NOMO-1 treated with dmso at 0.1 percent for 144 hours (cell line): ENCODE data around the gene BRD4.

Experiments
- DNase-seq: peaks from one replicate; lab custom pipeline; 2025; ENCODE audit not compliant: unreplicated experiment; lab: John Stamatoyannopoulos, UW

Gene BRD4

GRCh38 chr19:15234431-15235130 is 97.8 kb downstream of the BRD4 start:
- DNase-seq, result no peak

- no peak for DNase-seq
These were observed 101.1 kb downstream of the BRD4 start for GRCh38 chr19:15231271-15231670.

GRCh38 chr19:15227261-15227660 is 105.1 kb downstream of the BRD4 start:
- no peak for DNase-seq

GRCh38 chr19:15225760-15226159 is 106.6 kb downstream of the BRD4 start:
- no peak for DNase-seq

- no peak for DNase-seq
These were observed 108.5 kb downstream of the BRD4 start for GRCh38 chr19:15223649-15224361.

- DNase-seq, result peak; percentile 83
These were observed 109.3 kb downstream of the BRD4 start for GRCh38 chr19:15222738-15223648.

GRCh38 chr19:15220833-15221232 is 111.5 kb downstream of the BRD4 start:
- no peak for DNase-seq

GRCh38 chr19:15218501-15218900 is 113.8 kb downstream of the BRD4 start:
- no peak for DNase-seq

GRCh38 chr19:15216363-15216762 is 116.0 kb downstream of the BRD4 start:
- DNase-seq, result no peak

- DNase-seq, result no peak
These were observed 118.5 kb downstream of the BRD4 start for GRCh38 chr19:15213715-15214381.

GRCh38 chr19:15212711-15213110 is 119.6 kb downstream of the BRD4 start:
- DNase-seq, result no peak

GRCh38 chr19:15210323-15210781 is 122.0 kb downstream of the BRD4 start:
- peak; percentile 90 for DNase-seq

- DNase-seq, result no peak
These were observed 130.8 kb downstream of the BRD4 start for GRCh38 chr19:15201374-15202023.

- DNase-seq, result no peak
These were observed 131.6 kb downstream of the BRD4 start, which contains the start of gene NOTCH3 for GRCh38 chr19:15200553-15201364. TSS of gene NOTCH3 (minus strand) at chr19:15200995. CDS start at chr19:15200905, 90 bp downstream.

GRCh38 chr19:15199661-15200552 is 132.4 kb downstream of the BRD4 start:
- no peak for DNase-seq

GRCh38 chr19:15198951-15199660 is 133.2 kb downstream of the BRD4 start:
- DNase-seq, result no peak

- DNase-seq, result no peak
These were observed 134.4 kb downstream of the BRD4 start for GRCh38 chr19:15197942-15198341.
